ENCODE data around the gene C2CD2L.
"Not testable (repeated sequence)": the region's sequence is repeated elsewhere in the genome, so short reads cannot be mapped to it uniquely, and the experiment has no call there.

Gene C2CD2L

DNA sequence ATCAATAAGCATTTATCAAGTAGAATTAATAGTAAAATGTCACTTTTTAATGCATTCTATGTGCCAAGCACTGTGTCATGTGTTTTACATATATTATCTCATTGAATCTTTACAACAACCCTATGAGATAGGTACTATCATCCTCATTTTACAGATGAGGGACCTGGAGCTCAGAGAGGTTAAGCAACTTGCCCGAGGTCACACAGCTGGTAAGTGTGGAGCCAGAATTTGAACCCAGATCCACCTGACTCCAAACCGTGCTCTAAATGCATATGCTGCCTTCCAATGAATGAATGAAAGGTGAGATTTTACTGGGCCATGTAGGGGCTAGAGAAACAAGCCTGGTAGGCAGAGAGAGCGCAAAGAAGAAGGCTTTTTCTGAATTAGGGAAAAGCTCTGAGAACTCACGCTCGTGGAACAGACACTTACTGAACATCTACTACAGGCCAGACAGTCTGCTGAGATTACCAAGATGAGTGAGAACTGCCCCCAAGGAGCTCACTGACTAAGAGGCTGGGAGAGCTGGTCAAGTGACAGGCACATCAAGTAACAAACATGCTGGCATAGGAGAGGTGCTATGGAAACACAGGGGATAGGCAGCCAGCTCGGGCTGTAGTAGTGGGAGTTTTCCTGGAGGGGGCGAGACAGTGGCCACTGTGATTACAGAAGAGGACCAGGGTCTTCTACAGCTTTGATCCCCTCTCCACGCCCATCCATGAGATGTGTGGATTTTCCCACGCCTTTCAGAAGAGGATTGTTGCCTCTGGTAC, 46.1 kb downstream of the C2CD2L start:
- no peak for DNase-seq

DNA sequence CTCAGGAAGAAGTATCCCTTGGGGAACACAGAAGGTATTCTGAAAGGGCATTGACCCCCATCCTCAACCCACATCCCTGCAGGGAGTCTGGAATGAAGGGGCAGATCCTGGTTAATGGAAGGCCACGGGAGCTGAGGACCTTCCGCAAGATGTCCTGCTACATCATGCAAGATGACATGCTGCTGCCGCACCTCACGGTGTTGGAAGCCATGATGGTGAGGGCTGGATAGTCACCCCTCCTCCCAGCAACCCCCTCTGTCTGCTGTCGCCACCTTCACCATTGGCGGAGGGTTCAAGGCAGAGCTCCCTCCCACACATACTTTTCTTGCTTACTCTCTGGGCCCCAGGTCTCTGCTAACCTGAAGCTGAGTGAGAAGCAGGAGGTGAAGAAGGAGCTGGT, 47.0 kb downstream of the C2CD2L start:
- no peak for DNase-seq

DNA sequence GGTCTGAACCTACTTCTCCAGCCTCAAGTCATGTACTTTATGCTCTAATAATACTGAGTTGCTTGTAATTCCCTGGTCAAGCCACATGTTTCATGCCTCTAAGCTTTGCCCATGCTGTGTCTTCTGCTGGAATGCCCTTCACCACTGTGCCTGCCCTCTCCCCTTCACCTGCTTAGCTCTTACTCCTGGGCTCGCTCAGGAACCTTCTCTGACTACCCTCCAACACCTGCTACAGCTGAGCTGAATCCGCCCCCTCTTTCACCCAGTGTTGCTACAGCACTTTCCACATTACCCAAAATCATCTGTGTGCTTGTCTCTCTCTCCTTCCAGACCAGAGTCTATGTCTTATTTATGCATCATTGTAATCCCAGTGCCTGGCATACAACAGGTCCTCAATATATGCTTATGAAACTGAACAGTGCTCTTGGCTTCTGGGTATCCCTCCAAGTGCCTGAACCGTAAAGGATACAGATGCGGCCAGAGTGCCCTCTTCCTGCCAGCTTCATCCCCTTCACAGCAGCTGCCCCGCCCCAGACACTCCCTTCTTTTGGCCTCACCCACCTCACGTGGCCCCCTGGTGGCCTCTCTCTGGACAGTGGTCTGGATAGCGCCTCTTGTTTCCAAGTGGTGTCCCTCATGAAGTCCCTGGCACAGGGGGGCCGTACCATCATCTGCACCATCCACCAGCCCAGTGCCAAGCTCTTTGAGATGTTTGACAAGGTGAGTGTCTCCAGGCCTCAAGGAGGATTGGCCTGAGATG, 48.8 kb downstream of the C2CD2L start:
- DNase-seq, result no peak

DNA sequence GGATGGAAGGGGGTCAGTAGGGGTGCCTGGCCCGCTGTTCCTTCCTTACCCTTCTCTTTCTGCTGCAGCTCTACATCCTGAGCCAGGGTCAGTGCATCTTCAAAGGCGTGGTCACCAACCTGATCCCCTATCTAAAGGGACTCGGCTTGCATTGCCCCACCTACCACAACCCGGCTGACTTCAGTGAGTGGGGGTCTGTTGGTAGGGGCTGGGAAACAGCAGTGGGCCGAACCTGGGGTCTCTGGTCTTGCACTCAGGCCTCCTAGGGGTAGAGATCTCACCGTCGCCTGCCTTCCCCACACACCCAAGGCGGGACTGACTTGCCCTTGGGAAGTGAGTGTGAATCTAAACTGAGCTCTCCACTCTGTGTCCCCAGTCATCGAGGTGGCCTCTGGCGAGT, 49.4 kb downstream of the C2CD2L start:
- DNase-seq, result no peak

DNA sequence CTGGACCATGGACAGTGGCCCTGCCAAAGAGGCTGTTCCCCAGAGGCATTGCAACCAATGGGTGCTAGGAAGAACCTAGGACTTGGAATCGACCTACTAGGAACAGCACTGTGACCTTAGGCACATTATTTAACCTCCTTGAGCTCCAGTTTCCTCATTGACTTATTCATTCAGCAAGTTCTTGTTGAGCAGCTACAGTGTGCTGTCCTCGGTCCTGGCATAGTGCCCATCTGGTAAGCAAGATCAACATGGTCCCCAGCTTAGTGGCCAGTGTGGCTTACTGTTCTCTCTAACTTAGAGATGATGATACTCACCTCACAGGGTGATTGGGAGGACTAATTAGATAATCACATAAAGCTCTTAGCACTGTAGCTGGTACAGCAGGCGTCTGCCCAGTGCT, 49.9 kb downstream of the C2CD2L start:
- no peak for DNase-seq

DNA sequence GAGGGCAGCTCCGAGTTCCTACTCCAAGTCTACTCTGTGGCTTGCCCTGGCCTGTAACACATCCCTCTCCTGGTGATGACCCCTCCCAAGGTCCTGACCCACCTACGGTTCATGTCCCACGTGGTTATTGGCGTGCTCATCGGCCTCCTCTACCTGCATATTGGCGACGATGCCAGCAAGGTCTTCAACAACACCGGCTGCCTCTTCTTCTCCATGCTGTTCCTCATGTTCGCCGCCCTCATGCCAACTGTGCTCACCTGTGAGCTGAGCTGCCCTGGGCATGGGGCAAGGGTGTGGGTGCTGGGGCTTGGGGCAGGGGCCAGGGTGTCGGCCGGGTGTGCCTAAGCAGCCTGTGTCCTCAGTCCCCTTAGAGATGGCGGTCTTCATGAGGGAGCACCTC, 51.3 kb downstream of the C2CD2L start:
- DNase-seq, result no peak

DNA sequence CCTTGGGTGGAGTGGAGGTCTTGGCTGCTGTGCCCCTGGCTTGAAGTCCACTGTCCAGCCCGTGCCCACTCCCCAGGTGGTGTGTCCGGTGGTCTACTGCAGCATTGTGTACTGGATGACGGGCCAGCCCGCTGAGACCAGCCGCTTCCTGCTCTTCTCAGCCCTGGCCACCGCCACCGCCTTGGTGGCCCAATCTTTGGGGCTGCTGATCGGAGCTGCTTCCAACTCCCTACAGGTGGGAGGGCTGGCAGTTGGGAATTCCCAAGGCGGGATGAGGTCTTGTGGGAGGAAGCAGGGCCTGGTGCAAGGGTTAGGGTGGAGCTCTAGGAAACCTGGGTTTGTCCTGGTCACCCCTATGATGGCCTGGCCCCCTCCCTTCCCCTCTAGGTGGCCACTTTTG, 53.0 kb downstream of the C2CD2L start:
- DNase-seq, result no peak

DNA sequence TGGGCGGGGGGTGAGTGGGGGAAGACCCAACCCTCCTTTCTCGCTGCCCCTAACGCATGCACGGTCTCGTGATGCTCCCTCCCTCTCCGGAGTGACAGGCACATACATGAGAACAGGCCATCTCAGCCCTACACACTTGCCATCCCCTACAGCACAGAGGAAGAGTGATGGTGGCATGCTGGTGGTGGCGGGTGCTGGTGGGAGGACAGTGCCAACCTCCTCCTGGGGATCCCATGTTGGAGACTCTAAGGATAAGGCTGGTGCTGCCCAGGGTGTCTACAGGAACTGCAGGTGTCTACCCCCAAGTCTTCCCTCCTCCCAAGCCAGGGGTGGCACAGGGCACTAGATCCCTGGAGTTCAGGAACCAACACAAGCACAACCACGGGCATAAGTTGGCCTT, 54.7 kb downstream of the C2CD2L start:
- DNase-seq, result no peak

DNA sequence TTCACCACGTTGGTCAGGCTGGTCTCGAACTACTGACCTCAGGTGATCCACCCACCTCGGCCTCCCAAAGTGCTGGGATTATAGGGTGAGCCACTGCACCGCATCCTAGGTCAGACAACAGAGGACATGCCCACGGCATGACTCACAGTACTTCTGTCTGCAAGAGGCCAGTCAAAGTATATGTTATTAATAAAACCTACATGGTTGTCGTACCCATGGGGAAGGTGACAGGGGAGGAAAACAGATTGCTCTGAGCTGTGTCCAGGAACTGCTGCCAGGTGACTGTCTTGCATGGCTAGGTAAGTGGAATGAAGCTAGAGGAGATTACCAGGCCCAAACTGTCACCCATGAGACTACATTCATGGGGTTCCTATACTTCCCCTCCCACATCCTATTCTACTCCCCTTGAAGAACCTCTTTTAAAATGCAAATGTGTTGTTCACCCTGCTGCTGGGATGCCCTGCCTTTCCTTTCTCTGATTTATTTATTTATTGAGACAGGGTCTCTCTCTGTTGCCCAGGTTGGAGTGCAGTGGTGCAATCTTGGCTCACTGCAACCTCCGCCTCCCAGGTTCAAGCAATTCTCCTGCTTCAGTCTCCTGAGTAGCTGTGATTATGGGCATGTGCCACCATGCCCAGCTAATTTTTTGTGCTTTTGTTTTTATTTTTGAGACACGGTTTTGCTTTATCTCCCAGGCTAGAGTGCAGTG, 59.4 kb downstream of the C2CD2L start:
- DNase-seq, result no peak

DNA sequence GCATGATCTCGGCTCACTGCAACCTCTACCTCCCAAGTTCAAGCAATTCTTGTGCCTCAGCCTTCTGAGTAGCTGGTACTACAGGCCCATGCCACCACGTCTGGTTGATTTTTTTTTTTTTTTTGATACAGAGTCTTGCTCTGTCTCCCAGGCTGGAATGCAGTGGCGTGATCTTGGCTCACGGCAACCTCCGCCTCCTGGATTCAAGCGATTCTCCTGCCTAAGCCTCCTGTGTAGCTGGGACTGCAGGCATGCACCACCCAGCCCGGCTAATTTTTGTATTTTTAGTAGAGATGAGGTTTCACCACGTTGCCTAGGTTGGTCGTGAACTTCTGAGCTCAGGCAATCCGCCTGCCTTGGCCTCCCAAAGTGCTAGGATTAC, 59.9 kb downstream of the C2CD2L start:
- DNase-seq, result not testable (repeated sequence)

DNA sequence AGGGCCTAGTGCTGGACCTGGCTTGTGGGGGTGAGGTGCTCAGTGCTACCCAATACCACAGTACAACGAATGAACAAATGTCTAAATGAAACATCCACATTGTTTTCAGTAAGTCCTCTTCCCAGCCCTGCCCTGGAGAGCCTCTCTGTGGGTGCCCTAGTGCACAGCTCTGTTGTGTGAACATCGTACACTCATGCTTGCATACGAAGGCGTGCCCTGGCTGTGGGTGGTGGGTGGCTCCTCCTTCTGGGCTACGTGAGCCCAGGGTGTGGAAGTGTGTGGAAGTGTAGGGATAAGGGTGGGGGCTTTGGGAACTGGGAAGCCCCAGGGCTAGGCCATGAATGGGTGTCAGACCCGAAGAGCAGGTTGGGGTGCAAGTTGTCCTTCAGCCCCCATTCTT, 60.8 kb downstream of the C2CD2L start:
- no peak for DNase-seq

All from NCI-H1092 (cell line).